Panc1 (cell line): ENCODE results near the gene CEP170B. TPM values are rescaled to one million over a fixed set of nuclear protein-coding genes. Genes with fewer than 3 reads are reported as not detected.

ENCODE experiments used
- ATAC-seq: fragments of 200-7000 bp; cut with Tn5 transposase; 2 replicates; pipeline ENCODE4 v1.9.1; 2020; ENCODE audit warnings: mild to moderate bottlenecking, moderate library complexity
- BruUV-seq: library from RNA; stranded (reverse); fragments of 400-500 nt; replicated peaks from 2 replicates; lab custom pipeline; 2021; lab: Mats Ljungman, UMichigan
- CTCF ChIA-PET: fragments of 300-600 bp; sonication (Branson Sonifier 250); formaldehyde crosslinking; loops from one replicate; lab custom pipeline; 2022; ENCODE audit warnings: antibody characterized with exemption; lab: Charles Lee
- POLR2A ChIA-PET: fragments of 300-600 bp; sonication (Branson Sonifier 250); formaldehyde crosslinking; loops from one replicate; lab custom pipeline; 2022; ENCODE audit warnings: antibody characterized with exemption; lab: Charles Lee
- DNase-seq: peaks from one replicate; pipeline ENCODE4 v3.0.0-alpha.2; 2010; ENCODE audit warnings: low read depth, low spot score
- H3K27ac ChIP-seq: 2 replicates; pipeline ENCODE4 v1.5.1; 2011; ENCODE audit warnings: mild to moderate bottlenecking, low read length, inconsistent platforms
- H3K27me3 ChIP-seq: fragments of 200-500 bp; sonication (Bioruptor generic); 2 replicates; pipeline ENCODE4 v1.6.0; 2014; ENCODE audit warnings: low read length, inconsistent platforms; ENCODE audit not compliant: control insufficient read depth, insufficient read depth
- H3K36me3 ChIP-seq: fragments of 200-500 bp; sonication (Bioruptor generic); 2 replicates; pipeline ENCODE4 v1.5.1; 2014; ENCODE audit warnings: inconsistent platforms, mild to moderate bottlenecking, low read length, moderate library complexity; ENCODE audit not compliant: control insufficient read depth, insufficient read depth
- H3K4me1 ChIP-seq: 2 replicates; pipeline ENCODE4 v1.5.1; 2011; ENCODE audit warnings: inconsistent platforms, mild to moderate bottlenecking, low read length, moderate library complexity; ENCODE audit not compliant: control insufficient read depth, insufficient read depth
- H3K4me3 ChIP-seq, 2 experiments: 2 replicates each; pipeline ENCODE4 v1.5.1; 2011 to 2012; ENCODE audit warnings: low read depth in 2 of 2, low read length in 2 of 2, mild to moderate bottlenecking in 2 of 2, inconsistent platforms in 1 of 2, moderate library complexity in 1 of 2
- H3K9me3 ChIP-seq: fragments of 200-500 bp; sonication (Bioruptor generic); 2 replicates; pipeline ENCODE4 v1.5.1; 2014; ENCODE audit warnings: low read depth, mild to moderate bottlenecking, inconsistent platforms, low read length, moderate library complexity; ENCODE audit not compliant: control insufficient read depth, insufficient read depth
- CTCF ChIP-seq: fragments of 450-650 bp; IDR thresholded peaks from 2 replicates; pipeline ENCODE4 v1.5.1; 2017; ENCODE audit warnings: mild to moderate bottlenecking
- POLR2AphosphoS5 ChIP-seq: IDR thresholded peaks from 2 replicates; pipeline ENCODE4 v1.6.1; 2012; ENCODE audit warnings: mild to moderate bottlenecking, low read depth, low read length, moderate library complexity
- REST ChIP-seq, 2 experiments: IDR thresholded peaks; 2 replicates each; pipeline ENCODE4 v1.6.1; 2011 to 2012; ENCODE audit warnings: low read depth in 2 of 2, control low read depth in 1 of 2, low read length in 1 of 2, mild to moderate bottlenecking in 1 of 2, moderate library complexity in 1 of 2; ENCODE audit not compliant: insufficient read depth in 1 of 2
- SIN3A ChIP-seq: IDR thresholded peaks from 2 replicates; pipeline ENCODE4 v1.6.1; 2012; ENCODE audit warnings: low read depth, mild to moderate bottlenecking, low read length, moderate library complexity, borderline replicate concordance; ENCODE audit not compliant: insufficient read depth
- TCF7L2 ChIP-seq: IDR thresholded peaks from 2 replicates; pipeline ENCODE4 v1.6.1; 2011; ENCODE audit warnings: mild to moderate bottlenecking, low read depth, low read length, inconsistent platforms
- in situ Hi-C: cut with HindIII; loops from 2 replicates; pipeline ENCODE4 v1.10.0; 2016; ENCODE audit warnings: low sequenced_read_pairs, low pct_unique_long_range_greater_than_20kb
- intact Hi-C: fragments of 100-400 bp; cut with micrococcal nuclease; formaldehyde crosslinking; loops from one replicate; pipeline ENCODE4 v1.10.0; 2022; ENCODE audit not compliant: unreplicated experiment
- total RNA-seq: library from RNA; stranded (reverse); gene quantifications from one replicate; pipeline ENCODE4 v1.2.1, GENCODE V29; 2021; ENCODE audit not compliant: unreplicated experiment

CEP170B gene
- total RNA-seq, 1 experiment from 2014 or later, result 17.8 TPM

- CTCF ChIA-PET, result no interaction called here
Measured at GRCh38 chr14:104852280-104852663, 12.8 kb upstream of the CEP170B start.

GRCh38 chr14:104855532-104856090 lies 9.5 kb upstream of the CEP170B start:
- no peak overlapping the region for H3K27ac ChIP-seq
- H3K36me3 ChIP-seq, result no peaks in the 10 kb centered on the region
- no peaks in the 10 kb centered on the region for H3K9me3 ChIP-seq
- BruUV-seq, result no TSS peak
- no peak overlapping the region for H3K4me3 ChIP-seq
- H3K27me3 ChIP-seq, result no peaks in the 10 kb centered on the region
- DNase-seq (no peak), ATAC-seq (peak; percentile 67; the same call in 1 of the 2 replicates)
- CTCF ChIA-PET, result no interaction called here
- in situ Hi-C loops (no loop called here), intact Hi-C loops (no loop called here)
- no peaks in the 10 kb centered on the region for H3K4me1 ChIP-seq
- POLR2A ChIA-PET, result no interaction called here
- no peak for TF ChIP-seq TCF7L2
- TF ChIP-seq CTCF, result no peak
- no peak for TF ChIP-seq POLR2AphosphoS5
- TF ChIP-seq SIN3A, result no peak
- TF ChIP-seq REST (IDR thresholded peaks at IDR 0.05; ENCODE audit: insufficient read depth in 1 of 2, low read depth in 2 of 2, low read length in 1 of 2), result no peak

More at GRCh38 chr14:104852280-104852663, 12.8 kb upstream of the CEP170B start:
- Histone ChIP-seq H3K27ac (no peak overlapping the region), H3K4me3 (no peak overlapping the region), H3K27me3 (no peaks in the 10 kb centered on the region), H3K4me1 (no peaks in the 10 kb centered on the region), H3K9me3 (no peaks in the 10 kb centered on the region), H3K36me3 (no peaks in the 10 kb centered on the region)
- ATAC-seq (no peak), DNase-seq (no peak)
- no peak for TF ChIP-seq REST (IDR thresholded peaks at IDR 0.05; ENCODE audit: insufficient read depth in 1 of 2, low read depth in 2 of 2, low read length in 1 of 2)
- in situ Hi-C loops (no loop called here), intact Hi-C loops (no loop called here)
- no TSS peak for BruUV-seq
- POLR2A ChIA-PET, result no interaction called here
